Activated naive CD8-positive, alpha-beta T cell treated with anti-CD3 and anti-CD28 coated beads, Interleukin-2, amount 50 U/mL, for 24 hours (primary cell): Measurements from ENCODE around the gene UBR4.
"Not testable (repeated sequence)": the region's sequence is repeated elsewhere in the genome, so short reads cannot be mapped to it uniquely, and the experiment has no call there.

Experiments used
- ATAC-seq: fragments of 150-1000 bp; cut with Tn5 transposase; one replicate; pipeline ENCODE4 v1.10.0; 2021
- DNase-seq: peaks from one replicate; pipeline ENCODE4 v3.0.0; 2021
- H3K27ac Mint-ChIP-seq: one replicate; pipeline ENCODE4 v1.8.0; 2021; ENCODE audit warnings: mild to moderate bottlenecking, mixed read lengths
- H3K27me3 Mint-ChIP-seq: one replicate; pipeline ENCODE4 v1.8.0; 2021; ENCODE audit warnings: mixed read lengths
- H3K36me3 Mint-ChIP-seq: one replicate; pipeline ENCODE4 v1.8.0; 2021; ENCODE audit warnings: low read depth, mixed read lengths
- H3K4me1 Mint-ChIP-seq: one replicate; pipeline ENCODE4 v1.8.0; 2021; ENCODE audit warnings: mixed read lengths
- H3K4me3 Mint-ChIP-seq: one replicate; pipeline ENCODE4 v1.8.0; 2021; ENCODE audit warnings: mild to moderate bottlenecking, moderate library complexity, mixed read lengths
- H3K9me3 Mint-ChIP-seq: one replicate; pipeline ENCODE4 v1.8.0; 2021; ENCODE audit warnings: mixed read lengths

Gene UBR4

GRCh38 chr1:19190468-19190867, 19.6 kb downstream of the UBR4 start:
- Mint-ChIP-seq H3K9me3 (no peaks in the 10 kb centered on the region), H3K27ac (peak overlapping the region; percentile 8), H3K36me3 (peaks cover 72% of the 10 kb centered on the region), H3K4me3 (no peak overlapping the region), H3K27me3 (no peaks in the 10 kb centered on the region), H3K4me1 (peaks cover 20% of the 10 kb centered on the region)
- ATAC-seq (no peak), DNase-seq (no peak)

- ATAC-seq (no peak), DNase-seq (no peak)
- H3K27me3 Mint-ChIP-seq, result no peaks in the 10 kb centered on the region
- peaks cover 76% of the 10 kb centered on the region for H3K36me3 Mint-ChIP-seq
- H3K4me3 Mint-ChIP-seq, result no peak overlapping the region
- no peak overlapping the region for H3K27ac Mint-ChIP-seq
- H3K4me1 Mint-ChIP-seq, result peaks cover 29% of the 10 kb centered on the region
- no peaks in the 10 kb centered on the region for H3K9me3 Mint-ChIP-seq
These were observed 20.8 kb downstream of the UBR4 start for GRCh38 chr1:19189270-19189669.

GRCh38 chr1:19187852-19188251, 22.2 kb downstream of the UBR4 start:
- H3K4me3 Mint-ChIP-seq, result no peak overlapping the region
- peak overlapping the region; percentile 40 for H3K27ac Mint-ChIP-seq
- H3K27me3 Mint-ChIP-seq, result no peaks in the 10 kb centered on the region
- no peaks in the 10 kb centered on the region for H3K9me3 Mint-ChIP-seq
- peaks cover 75% of the 10 kb centered on the region for H3K36me3 Mint-ChIP-seq
- H3K4me1 Mint-ChIP-seq, result peaks cover 29% of the 10 kb centered on the region
- ATAC-seq (no peak), DNase-seq (no peak)

GRCh38 chr1:19186001-19186400, 24.1 kb downstream of the UBR4 start:
- Mint-ChIP-seq H3K27ac (peak overlapping the region; percentile 94), H3K27me3 (no peaks in the 10 kb centered on the region), H3K4me1 (peaks cover 35% of the 10 kb centered on the region), H3K36me3 (peaks cover 76% of the 10 kb centered on the region), H3K4me3 (peak overlapping the region; percentile 58), H3K9me3 (no peaks in the 10 kb centered on the region)
- DNase-seq, result no peak
- peak; percentile 96 for ATAC-seq

- H3K36me3 Mint-ChIP-seq, result peaks cover 69% of the 10 kb centered on the region
- no peak overlapping the region for H3K27ac Mint-ChIP-seq
- DNase-seq (no peak), ATAC-seq (no peak)
- H3K27me3 Mint-ChIP-seq, result no peaks in the 10 kb centered on the region
- H3K9me3 Mint-ChIP-seq, result no peaks in the 10 kb centered on the region
- H3K4me3 Mint-ChIP-seq, result no peak overlapping the region
- H3K4me1 Mint-ChIP-seq, result peaks cover 43% of the 10 kb centered on the region
These were observed 27.8 kb downstream of the UBR4 start for GRCh38 chr1:19182223-19182622.

- ATAC-seq, DNase-seq, H3K27me3 Mint-ChIP-seq, H3K9me3 Mint-ChIP-seq, H3K4me3 Mint-ChIP-seq: not testable (repeated sequence)
- peaks cover 66% of the 10 kb centered on the region for H3K36me3 Mint-ChIP-seq
- peak overlapping the region; percentile 77 for H3K27ac Mint-ChIP-seq
- peaks cover 25% of the 10 kb centered on the region for H3K4me1 Mint-ChIP-seq
These were observed 29.8 kb downstream of the UBR4 start for GRCh38 chr1:19180265-19180657.

GRCh38 chr1:19179597-19180264, 30.3 kb downstream of the UBR4 start:
- DNase-seq, result no peak
- Mint-ChIP-seq H3K9me3 (no peaks in the 10 kb centered on the region), H3K27ac (peak overlapping the region; percentile 72), H3K4me1 (peaks cover 20% of the 10 kb centered on the region), H3K27me3 (no peaks in the 10 kb centered on the region), H3K4me3 (no peak overlapping the region), H3K36me3 (peaks cover 64% of the 10 kb centered on the region)
- peak; percentile 57 for ATAC-seq

GRCh38 chr1:19178734-19179398, 31.2 kb downstream of the UBR4 start:
- ATAC-seq (no peak), DNase-seq (no peak)
- Mint-ChIP-seq H3K9me3 (no peaks in the 10 kb centered on the region), H3K27me3 (no peaks in the 10 kb centered on the region), H3K27ac (peak overlapping the region; percentile 72), H3K4me1 (peaks cover 17% of the 10 kb centered on the region), H3K36me3 (peaks cover 62% of the 10 kb centered on the region), H3K4me3 (no peak overlapping the region)

GRCh38 chr1:19177811-19178210, 32.3 kb downstream of the UBR4 start:
- Mint-ChIP-seq H3K27me3 (no peaks in the 10 kb centered on the region), H3K9me3 (no peaks in the 10 kb centered on the region), H3K4me1 (peaks cover 17% of the 10 kb centered on the region), H3K4me3 (no peak overlapping the region), H3K27ac (no peak overlapping the region), H3K36me3 (peaks cover 63% of the 10 kb centered on the region)
- DNase-seq, result no peak
- ATAC-seq, result no peak

GRCh38 chr1:19169642-19170041, 40.4 kb downstream of the UBR4 start:
- ATAC-seq (peak; percentile 65), DNase-seq (no peak)
- Mint-ChIP-seq H3K27me3 (no peaks in the 10 kb centered on the region), H3K4me3 (no peak overlapping the region), H3K4me1 (peaks cover 17% of the 10 kb centered on the region), H3K36me3 (peaks cover 82% of the 10 kb centered on the region), H3K9me3 (no peaks in the 10 kb centered on the region), H3K27ac (peak overlapping the region; percentile 85)

- no peak for DNase-seq
- no peaks in the 10 kb centered on the region for H3K27me3 Mint-ChIP-seq
- no peak for ATAC-seq
- H3K9me3 Mint-ChIP-seq, result no peaks in the 10 kb centered on the region
- H3K4me3 Mint-ChIP-seq, result no peak overlapping the region
- H3K4me1 Mint-ChIP-seq, result peaks cover 17% of the 10 kb centered on the region
- no peak overlapping the region for H3K27ac Mint-ChIP-seq
- H3K36me3 Mint-ChIP-seq, result peaks cover 86% of the 10 kb centered on the region
These were observed 42.9 kb downstream of the UBR4 start for GRCh38 chr1:19167140-19167539.

GRCh38 chr1:19166066-19166465, 44.0 kb downstream of the UBR4 start:
- no peak for DNase-seq
- Mint-ChIP-seq H3K36me3 (peaks cover 85% of the 10 kb centered on the region), H3K27ac (peak overlapping the region; percentile 8), H3K4me1 (peaks cover 17% of the 10 kb centered on the region), H3K9me3 (no peaks in the 10 kb centered on the region), H3K27me3 (no peaks in the 10 kb centered on the region), H3K4me3 (no peak overlapping the region)
- ATAC-seq, result no peak

- H3K27ac Mint-ChIP-seq, result no peak overlapping the region
- no peak overlapping the region for H3K4me3 Mint-ChIP-seq
- H3K27me3 Mint-ChIP-seq, result no peaks in the 10 kb centered on the region
- no peaks in the 10 kb centered on the region for H3K9me3 Mint-ChIP-seq
- ATAC-seq, result no peak
- H3K36me3 Mint-ChIP-seq, result peaks cover 88% of the 10 kb centered on the region
- no peak for DNase-seq
- H3K4me1 Mint-ChIP-seq, result peaks cover 14% of the 10 kb centered on the region
These were observed 44.6 kb downstream of the UBR4 start for GRCh38 chr1:19165501-19165900.

- Mint-ChIP-seq H3K36me3 (peaks cover 88% of the 10 kb centered on the region), H3K27ac (no peak overlapping the region), H3K4me1 (peaks cover 4% of the 10 kb centered on the region), H3K4me3 (no peak overlapping the region), H3K27me3 (no peaks in the 10 kb centered on the region), H3K9me3 (no peaks in the 10 kb centered on the region)
- DNase-seq (no peak), ATAC-seq (no peak)
These were observed 45.6 kb downstream of the UBR4 start for GRCh38 chr1:19164274-19165015.

GRCh38 chr1:19163261-19163660, 46.8 kb downstream of the UBR4 start:
- H3K27me3 Mint-ChIP-seq, result no peaks in the 10 kb centered on the region
- H3K27ac Mint-ChIP-seq, result peak overlapping the region; percentile 18
- no peak overlapping the region for H3K4me3 Mint-ChIP-seq
- H3K36me3 Mint-ChIP-seq, result peaks cover 87% of the 10 kb centered on the region
- H3K4me1 Mint-ChIP-seq, result no peaks in the 10 kb centered on the region
- no peaks in the 10 kb centered on the region for H3K9me3 Mint-ChIP-seq
- DNase-seq (no peak), ATAC-seq (no peak)
